HUDEP-2 (cell line): ENCODE data around the gene UNC93B1.

Source experiments
- DNase-seq, 76 experiments: peaks; one replicate each; lab custom pipeline; 2025; ENCODE audit not compliant: unreplicated experiment in 76 of 76; lab: John Stamatoyannopoulos, UW

The UNC93B1 gene

GRCh38 chr11:68003846-68004550 is at the start of gene UNC93B1:
TSS of gene UNC93B1 (minus strand) at chr11:68004097. CDS start at chr11:68004043, 54 bp downstream.
- peak in 73 of 76 experiments; percentile 23 to 92 (median 82) for DNase-seq

- DNase-seq, result no peak
Measured at GRCh38 chr11:68053117-68053516, 49.2 kb upstream of the UNC93B1 start.

- DNase-seq, result no peak
Measured at GRCh38 chr11:68052137-68052873, 48.4 kb upstream of the UNC93B1 start.

GRCh38 chr11:68051191-68052136 is 47.6 kb upstream of the UNC93B1 start:
- DNase-seq, result no peak

GRCh38 chr11:68050371-68050841 is 46.5 kb upstream of the UNC93B1 start:
- no peak for DNase-seq

GRCh38 chr11:68049509-68050370 is 45.8 kb upstream of the UNC93B1 start:
- DNase-seq, result no peak

GRCh38 chr11:68048681-68049508 is 45.0 kb upstream of the UNC93B1 start:
- no peak for DNase-seq

GRCh38 chr11:68047437-68048290 is 43.8 kb upstream of the UNC93B1 start:
- DNase-seq, result no peak

GRCh38 chr11:68044898-68045351 is 41.0 kb upstream of the UNC93B1 start:
- no peak for DNase-seq

- DNase-seq, result peak in 4 of 76 experiments; percentile 15 to 32 (median 18)
Measured at GRCh38 chr11:68044145-68044813, 40.4 kb upstream of the UNC93B1 start.

GRCh38 chr11:68043349-68044144 is 39.6 kb upstream of the UNC93B1 start:
- peak in 73 of 76 experiments; percentile 31 to 94 (median 83) for DNase-seq

GRCh38 chr11:68043029-68043348 is 39.1 kb upstream of the UNC93B1 start:
- peak in 26 of 76 experiments; percentile 9 to 69 (median 44) for DNase-seq

GRCh38 chr11:68042219-68043028 is 38.5 kb upstream of the UNC93B1 start:
- DNase-seq, result peak in 2 of 76 experiments; percentile 13 to 14

GRCh38 chr11:68041617-68042218 is 37.8 kb upstream of the UNC93B1 start:
- no peak for DNase-seq

GRCh38 chr11:68040957-68041591 is 37.2 kb upstream of the UNC93B1 start:
- DNase-seq, result no peak
